DND-41 (cell line): ENCODE measurements around the gene TSC2.

Experiments
- ATAC-seq: fragments of 200-7000 bp; cut with Tn5 transposase; 3 replicates; pipeline ENCODE4 v1.9.1; 2021; ENCODE audit warnings: low read depth; ENCODE audit not compliant: insufficient read depth
- DNase-seq: peaks from one replicate; pipeline ENCODE4 v3.0.0-alpha.2; 2020
- H2AFZ ChIP-seq: 2 replicates; pipeline ENCODE4 v1.6.0; 2012; ENCODE audit warnings: low read depth, low read length
- H3K27ac ChIP-seq: 2 replicates; pipeline ENCODE4 v1.5.1; 2012; ENCODE audit warnings: low read length, inconsistent platforms
- H3K27me3 ChIP-seq: fragments of 200-600 bp; sonication (generic); 2 replicates; pipeline ENCODE4 v1.6.0; 2012; ENCODE audit warnings: low read length, mild to moderate bottlenecking, inconsistent platforms; ENCODE audit not compliant: insufficient read depth, poor library complexity
- H3K36me3 ChIP-seq: 2 replicates; pipeline ENCODE4 v1.5.1; 2012; ENCODE audit warnings: low read length, inconsistent platforms; ENCODE audit not compliant: insufficient read depth
- H3K4me1 ChIP-seq: 2 replicates; pipeline ENCODE4 v1.5.1; 2012; ENCODE audit warnings: mild to moderate bottlenecking, low read length; ENCODE audit not compliant: insufficient read depth
- H3K4me2 ChIP-seq: 2 replicates; pipeline ENCODE4 v1.6.0; 2012; ENCODE audit warnings: mild to moderate bottlenecking, moderate library complexity, low read length, inconsistent platforms; ENCODE audit not compliant: insufficient read depth
- H3K4me3 ChIP-seq, 2 experiments: fragments of 200-600 bp in 1 of 2; shearing (Covaris generic) in 1 of 2; 2 replicates each; pipeline ENCODE4 v1.5.1; 2012 to 2016; ENCODE audit warnings: inconsistent platforms in 2 of 2, low read length in 2 of 2, mild to moderate bottlenecking in 2 of 2, low read depth in 1 of 2, moderate library complexity in 1 of 2
- H3K79me2 ChIP-seq: 2 replicates; pipeline ENCODE4 v1.6.0; 2012; ENCODE audit warnings: low read length, inconsistent platforms; ENCODE audit not compliant: insufficient read depth
- H3K9ac ChIP-seq: 2 replicates; pipeline ENCODE4 v1.6.0; 2012; ENCODE audit warnings: low read depth, mild to moderate bottlenecking, inconsistent platforms, low read length, moderate library complexity
- H3K9me3 ChIP-seq: 2 replicates; pipeline ENCODE4 v1.5.1; 2012; ENCODE audit warnings: low read length, moderate library complexity, mild to moderate bottlenecking, inconsistent platforms; ENCODE audit not compliant: insufficient read depth, severe bottlenecking
- H4K20me1 ChIP-seq: 2 replicates; pipeline ENCODE4 v1.6.0; 2012; ENCODE audit warnings: low read length; ENCODE audit not compliant: insufficient read depth
- CTCF ChIP-seq: IDR thresholded peaks from 2 replicates; pipeline ENCODE4 v1.5.1; 2012; ENCODE audit warnings: borderline replicate concordance, low read length, moderate library complexity, mild to moderate bottlenecking; ENCODE audit not compliant: poor library complexity, severe bottlenecking; ENCODE audit errors: extremely low read depth
- EZH2 ChIP-seq: IDR thresholded peaks from 3 replicates; pipeline ENCODE4 v1.6.1; 2012; ENCODE audit warnings: borderline replicate concordance, low read depth, mild to moderate bottlenecking, moderate library complexity, low read length, inconsistent platforms; ENCODE audit not compliant: severe bottlenecking

Gene TSC2

GRCh38 chr16:2061526-2061925 lies 13.7 kb downstream of the TSC2 start:
- no peaks in the 10 kb centered on the region for H3K9me3 ChIP-seq
- no peak for DNase-seq
- peaks cover 66% of the 10 kb centered on the region for H3K36me3 ChIP-seq
- H3K27me3 ChIP-seq, result no peaks in the 10 kb centered on the region
- H2AFZ ChIP-seq, result no peak overlapping the region
- H3K4me2 ChIP-seq, result no peak overlapping the region
- ATAC-seq, result no peak
- no peaks in the 10 kb centered on the region for H3K79me2 ChIP-seq
- 0 out of 2 replicates have a peak, but pooled peaks cover 4% of the 10 kb centered on the region for H4K20me1 ChIP-seq
- H3K4me3 ChIP-seq, result no peak overlapping the region
- no peaks in the 10 kb centered on the region for H3K4me1 ChIP-seq
- no peak overlapping the region for H3K9ac ChIP-seq
- no peak overlapping the region for H3K27ac ChIP-seq
- TF ChIP-seq CTCF (no peak), EZH2 (no peak)

- ATAC-seq, result no peak
- H3K4me2 ChIP-seq, result no peak overlapping the region
- H3K9ac ChIP-seq, result no peak overlapping the region
Observed at GRCh38 chr16:2062801-2063200, 15.0 kb downstream of the TSC2 start.

GRCh38 chr16:2063861-2064260 lies 16.1 kb downstream of the TSC2 start:
- H3K9ac ChIP-seq, result no peak overlapping the region
- no peaks in the 10 kb centered on the region for H3K79me2 ChIP-seq
- no peaks in the 10 kb centered on the region for H3K4me1 ChIP-seq
- no peak overlapping the region for H3K4me3 ChIP-seq
- TF ChIP-seq EZH2 (no peak), CTCF (no peak)
- DNase-seq (no peak), ATAC-seq (no peak)
- 0 out of 2 replicates have a peak, but pooled peaks cover 4% of the 10 kb centered on the region for H4K20me1 ChIP-seq
- no peak overlapping the region for H3K4me2 ChIP-seq
- H3K36me3 ChIP-seq, result peaks cover 66% of the 10 kb centered on the region
- H2AFZ ChIP-seq, result no peak overlapping the region
- H3K27ac ChIP-seq, result no peak overlapping the region
- no peaks in the 10 kb centered on the region for H3K27me3 ChIP-seq
- no peaks in the 10 kb centered on the region for H3K9me3 ChIP-seq

More at GRCh38 chr16:2062801-2063200, 15.0 kb downstream of the TSC2 start:
- no peak for DNase-seq
- H3K9me3 ChIP-seq, result no peaks in the 10 kb centered on the region
- no peaks in the 10 kb centered on the region for H3K4me1 ChIP-seq
- no peak overlapping the region for H3K27ac ChIP-seq
- 0 out of 2 replicates have a peak, but pooled peaks cover 4% of the 10 kb centered on the region for H4K20me1 ChIP-seq
- no peaks in the 10 kb centered on the region for H3K79me2 ChIP-seq
- no peak overlapping the region for H3K4me3 ChIP-seq
- no peaks in the 10 kb centered on the region for H3K27me3 ChIP-seq
- peaks cover 66% of the 10 kb centered on the region for H3K36me3 ChIP-seq
- TF ChIP-seq EZH2 (no peak), CTCF (no peak)
- H2AFZ ChIP-seq, result no peak overlapping the region
